Pancreas (tissue), 10 donors: ENCODE results near the gene COPZ1. TPM values are rescaled to one million over a fixed set of nuclear protein-coding genes. Genes with fewer than 3 reads are reported as not detected.

Experiments used
- ATAC-seq, 4 donors: fragments of 200-7000 bp; cut with Tn5 transposase; one replicate each; pipeline versions ENCODE4 v1.8.0 to v1.9.1; 2020; ENCODE audit warnings: mild to moderate bottlenecking in 4 of 4, moderate library complexity in 4 of 4
- DNase-seq, 6 donors: peaks; one replicate each; pipeline ENCODE4 v3.0.0-alpha.2; 2020
- FAIRE-seq: peaks from 2 replicates; lab custom pipeline; 2012; peaks lifted over from hg19 to GRCh38; lab: Jason Lieb, UNC
- H3K27ac ChIP-seq, 4 donors: fragments of 200-600 bp; sonication (generic); 1 replicate in 3 of 4; 2 replicates in 1 of 4; pipeline versions ENCODE4 v1.5.0 to v1.8.0; 2020
- H3K27me3 ChIP-seq, 4 donors: fragments of 200-600 bp; one replicate each; pipeline ENCODE4 v1.8.0; 2021
- H3K36me3 ChIP-seq, 3 donors: fragments of 200-600 bp; sonication (generic) in 1 of 3; one replicate each; pipeline versions ENCODE4 v1.5.0 to v1.8.0; 2020 to 2021
- H3K4me1 ChIP-seq, 3 donors: fragments of 200-600 bp; one replicate each; pipeline ENCODE4 v1.8.0; 2021
- H3K4me3 ChIP-seq, 4 donors: fragments of 200-600 bp; sonication (generic) in 2 of 4; one replicate each; pipeline versions ENCODE4 v1.5.0 to v1.8.0; 2020 to 2021
- H3K9me3 ChIP-seq, 4 donors: fragments of 200-600 bp; one replicate each; pipeline ENCODE4 v1.8.0; 2021
- CTCF ChIP-seq, 4 donors: fragments of 200-600 bp; sonication (generic) in 3 of 4; IDR thresholded peaks; one replicate each; pipeline versions ENCODE4 v1.5.0 to v1.8.0; 2021; ENCODE audit warnings: antibody characterized with exemption in 4 of 4
- WGBS, 2 donors: extraction: QIAGEN DNeasy Blood & Tissue Kit; methylation state at CpG; one replicate each; pipeline ENCODE4 v1.1.7; 2013; 5-methylcytosine and 5-hydroxymethylcytosine counted together
- intact Hi-C, 3 donors: fragments of 100-400 bp; cut with DNase I; formaldehyde crosslinking; loops; one replicate each; pipeline versions ENCODE4 v1.11.1 to v1.14.2; 2022
- polyA plus RNA-seq, 2 donors: library from polyadenylated mRNA; stranded (reverse); fragments of 200-250 nt; gene quantifications; one replicate each; pipeline ENCODE4 v1.2.3, GENCODE V29; 2013
- total RNA-seq, 6 donors: library from RNA; stranded (reverse); fragmentation: NEBNext Ultra II Directional in 4 of 6; extraction: Animal tissue kit (Norgen Biotek cat#: 25700) in 4 of 6; gene quantifications; one replicate each; pipeline versions ENCODE4 v1.2.1 to v1.2.4, GENCODE V29; 2021 to 2023
- donor health status: healthy with polysubstance abuse.
- donor health status: DM: no; HTN: no; CAD: no; lungs with moderate emphysema.
- donor health status: DM: no; HTN: no; CAD: no.
- donor health status: control.
- donor health status: control.
- donor health status: Bipolar disorder and iron deficiency.
- donor health status: DM: yes; HTN: yes; CAD: no.
- donor health status: DM: no; HTN: no; CAD: no.
- donor health status: DM: no; HTN: no; CAD: no.
- donor health status: DM: yes; HTN: yes; CAD: no.

The COPZ1 gene
- total and polyA plus RNA-seq, 8 donors, result 44.6 to 115 (median 106) TPM

- no peak for DNase-seq
- Histone ChIP-seq H3K9me3 (no peaks in the 10 kb centered on the region), H3K36me3 (peaks cover 0 to 2% (median 0%) of the 10 kb centered on the region in 3 donors), H3K27me3 (no peaks in the 10 kb centered on the region), H3K4me1 (no peaks in the 10 kb centered on the region), H3K27ac (no peak overlapping the region), H3K4me3 (no peak overlapping the region)
- ATAC-seq, result no peak
- WGBS, 2 donors, result 85 to 97% methylated on average over 3 of the region's 3 CpGs
- TF ChIP-seq CTCF (IDR thresholded peaks at IDR 0.05), result no peak
- no peak for FAIRE-seq
- intact Hi-C loops, result loop anchor here in 1 of 3 donors (10.0 kb wide), 1 partner anchor 56 kb away; no protein-coding TSS in a partner anchor
Observed at GRCh38 chr12:54389134-54389508, 64.2 kb downstream of the COPZ1 start.

GRCh38 chr12:54389607-54390175 lies 64.8 kb downstream of the COPZ1 start:
- H3K4me1 ChIP-seq, result no peaks in the 10 kb centered on the region
- no peak for TF ChIP-seq CTCF (IDR thresholded peaks at IDR 0.05)
- WGBS, 2 donors, result 90 to 92% methylated on average over 5 of the region's 5 CpGs
- ATAC-seq, result no peak
- intact Hi-C loops, result loop anchor here in 1 of 3 donors (10.0 kb wide), 1 partner anchor 55 kb away; no protein-coding TSS in a partner anchor
- FAIRE-seq, result no peak
- peaks cover 0 to 2% (median 0%) of the 10 kb centered on the region in 3 donors for H3K36me3 ChIP-seq
- no peak for DNase-seq
- no peak overlapping the region for H3K4me3 ChIP-seq
- no peaks in the 10 kb centered on the region for H3K9me3 ChIP-seq
- no peak overlapping the region for H3K27ac ChIP-seq
- no peaks in the 10 kb centered on the region for H3K27me3 ChIP-seq

GRCh38 chr12:54390176-54390667 lies 65.3 kb downstream of the COPZ1 start:
- Histone ChIP-seq H3K9me3 (no peaks in the 10 kb centered on the region), H3K4me1 (no peaks in the 10 kb centered on the region), H3K36me3 (peaks cover 0 to 2% (median 0%) of the 10 kb centered on the region in 3 donors), H3K27ac (no peak overlapping the region), H3K4me3 (no peak overlapping the region), H3K27me3 (no peaks in the 10 kb centered on the region)
- no peak for TF ChIP-seq CTCF (IDR thresholded peaks at IDR 0.05)
- intact Hi-C loops, result no loop called here
- 79 to 92% methylated on average over 6 to 7 of the region's 7 CpGs for WGBS, 2 donors
- FAIRE-seq, result no peak
- DNase-seq, result peak in 1 of 6 donors; percentile 51
- ATAC-seq, result no peak

- Histone ChIP-seq H3K27ac (no peak overlapping the region), H3K27me3 (no peaks in the 10 kb centered on the region), H3K4me1 (no peaks in the 10 kb centered on the region), H3K9me3 (no peaks in the 10 kb centered on the region), H3K36me3 (peaks cover 0 to 2% (median 0%) of the 10 kb centered on the region in 3 donors), H3K4me3 (peak overlapping the region in 3 of 4 donors; percentile 3 to 47 (median 32))
- FAIRE-seq (no peak), DNase-seq (peak; percentile 27 to 80 (median 54)), ATAC-seq (peak; percentile 60 to 87 (median 73))
- intact Hi-C loops, result no loop called here
- no peak for TF ChIP-seq CTCF (IDR thresholded peaks at IDR 0.05)
- 20 to 26% methylated on average over 36 to 51 of the region's 51 CpGs for WGBS, 2 donors
Observed at GRCh38 chr12:54390668-54391551, 66.0 kb downstream of the COPZ1 start.
